Urinary bladder (tissue), 4 donors: Measurements from ENCODE around the gene CTNNBL1. TPM values are rescaled to one million over a fixed set of nuclear protein-coding genes. Genes with fewer than 3 reads are reported as not detected.

ENCODE experiments used
- DNase-seq: peaks from one replicate; pipeline ENCODE4 v3.0.0-alpha.2; 2015; ENCODE audit errors: extremely low spot score
- H3K27ac ChIP-seq: one replicate; pipeline ENCODE4 v1.5.1; 2013; ENCODE audit warnings: low read depth, mild to moderate bottlenecking, moderate library complexity
- H3K36me3 ChIP-seq: one replicate; pipeline ENCODE4 v1.6.1; 2013; ENCODE audit warnings: mild to moderate bottlenecking, moderate library complexity; ENCODE audit not compliant: insufficient read depth
- H3K4me1 ChIP-seq: one replicate; pipeline ENCODE4 v1.6.1; 2013; ENCODE audit warnings: mild to moderate bottlenecking, moderate library complexity; ENCODE audit not compliant: insufficient read depth
- H3K4me3 ChIP-seq: one replicate; pipeline ENCODE4 v1.5.1; 2013; ENCODE audit warnings: low read depth, low read length
- WGBS: extraction: QIAGEN DNeasy Blood & Tissue Kit; methylation state at CpG from one replicate; pipeline ENCODE4 v1.1.7; 2013; 5-methylcytosine and 5-hydroxymethylcytosine counted together
- polyA plus RNA-seq: library from polyadenylated mRNA; stranded (reverse); fragments of 200-250 nt; gene quantifications from one replicate; pipeline ENCODE4 v1.2.3, GENCODE V29; 2013
- total RNA-seq: library from RNA; depleted of rRNA; stranded (reverse); fragments of >200 nt; gene quantifications from one replicate; pipeline ENCODE4 v1.2.3, GENCODE V29; 2014
- donor health status: healthy with polysubstance abuse.
- donor health status: healthy.

CTNNBL1 gene
- total and polyA plus RNA-seq, 2 donors, result 22.2 to 39.3 TPM

DNA sequence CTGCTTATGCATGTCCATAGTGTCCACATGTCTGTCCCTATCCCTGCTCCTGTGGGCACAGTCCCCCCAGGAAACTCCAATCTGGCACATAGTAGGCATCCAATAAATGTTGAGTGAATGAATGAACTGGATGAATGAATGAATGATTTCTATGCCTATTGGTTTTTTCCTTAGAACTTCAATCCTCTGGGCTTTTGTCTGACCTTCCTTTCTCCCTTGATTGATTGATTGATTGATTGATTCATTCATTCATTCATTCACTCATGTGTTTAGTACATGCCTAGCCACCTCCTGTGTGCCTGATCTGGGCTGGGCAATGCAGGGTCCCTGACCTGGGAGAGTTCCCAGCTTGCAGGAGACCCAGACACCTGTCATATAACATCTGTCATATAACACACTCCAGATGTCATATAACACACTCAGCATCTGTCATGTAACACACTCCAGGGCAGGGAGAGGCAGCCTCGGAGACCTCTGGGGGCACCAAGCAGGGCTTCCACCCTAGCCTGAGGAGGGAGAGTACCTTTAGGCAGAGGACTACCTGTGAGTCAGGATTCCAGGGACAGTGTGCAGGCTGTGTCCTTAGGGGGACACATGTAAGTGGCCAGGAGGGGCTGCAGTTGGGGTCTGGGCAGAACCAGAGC lies 227.0 kb downstream of the CTNNBL1 start:
- 70% methylated on average over 1 of the region's 1 CpG for WGBS
- H3K4me1 ChIP-seq, result no peaks in the 10 kb centered on the region
- H3K36me3 ChIP-seq, result no peaks in the 10 kb centered on the region
- no peak for DNase-seq
- H3K27ac ChIP-seq, result no peak overlapping the region
- H3K4me3 ChIP-seq, result no peak overlapping the region

- WGBS, result 86% methylated on average over 6 of the region's 6 CpGs
- Histone ChIP-seq H3K27ac (no peak overlapping the region), H3K36me3 (no peaks in the 10 kb centered on the region), H3K4me1 (no peaks in the 10 kb centered on the region), H3K4me3 (no peak overlapping the region)
- DNase-seq, result no peak
Observed at GRCh38 chr20:37921341-37921929, 227.6 kb downstream of the CTNNBL1 start.

Other genes starting within 250 kb of the CTNNBL1 start
- gene NNAT, start 172.8 kb upstream of the CTNNBL1 start, total RNA-seq, result 31.4 TPM
- 61.2 TPM for gene NNAT, start 172.8 kb upstream of the CTNNBL1 start, polyA plus RNA-seq
- gene BLCAP, start 166.2 kb upstream of the CTNNBL1 start, total RNA-seq, result 82.5 TPM
- gene BLCAP, start 166.2 kb upstream of the CTNNBL1 start, polyA plus RNA-seq, result 94.0 TPM
- gene VSTM2L, start 209.1 kb downstream of the CTNNBL1 start, total RNA-seq, result 1.3 TPM
- 1.6 TPM for gene VSTM2L, start 209.1 kb downstream of the CTNNBL1 start, polyA plus RNA-seq